Nephron progenitor cell (in vitro differentiated cells): ENCODE results near the gene ACSL1.

ENCODE experiments used
- DNase-seq: peaks from one replicate; pipeline ENCODE4 v3.0.0; 2021
- H3K27ac Mint-ChIP-seq: 2 replicates; pipeline ENCODE4 v1.8.0; 2021; ENCODE audit warnings: mild to moderate bottlenecking, moderate library complexity, mixed read lengths
- H3K27me3 Mint-ChIP-seq: 2 replicates; pipeline ENCODE4 v1.8.0; 2021; ENCODE audit warnings: mild to moderate bottlenecking, low read depth, mixed read lengths; ENCODE audit not compliant: poor library complexity
- H3K36me3 Mint-ChIP-seq: 2 replicates; pipeline ENCODE4 v1.8.0; 2021; ENCODE audit warnings: low read depth, mixed read lengths
- H3K4me1 Mint-ChIP-seq: 2 replicates; pipeline ENCODE4 v1.8.0; 2021; ENCODE audit warnings: mixed read lengths
- H3K4me3 Mint-ChIP-seq: 2 replicates; pipeline ENCODE4 v1.8.0; 2021; ENCODE audit warnings: mild to moderate bottlenecking, moderate library complexity, mixed read lengths
- H3K9me3 Mint-ChIP-seq: 2 replicates; pipeline ENCODE4 v1.8.0; 2021; ENCODE audit warnings: mild to moderate bottlenecking, moderate library complexity, mixed read lengths
- TF ChIP-seq, protein P1 (sequence below): fragments of 200-600 bp; sonication (generic); IDR thresholded peaks from 2 replicates; pipeline ENCODE4 v1.5.0; 2021; ENCODE audit warnings: antibody characterized with exemption

Gene ACSL1

DNA sequence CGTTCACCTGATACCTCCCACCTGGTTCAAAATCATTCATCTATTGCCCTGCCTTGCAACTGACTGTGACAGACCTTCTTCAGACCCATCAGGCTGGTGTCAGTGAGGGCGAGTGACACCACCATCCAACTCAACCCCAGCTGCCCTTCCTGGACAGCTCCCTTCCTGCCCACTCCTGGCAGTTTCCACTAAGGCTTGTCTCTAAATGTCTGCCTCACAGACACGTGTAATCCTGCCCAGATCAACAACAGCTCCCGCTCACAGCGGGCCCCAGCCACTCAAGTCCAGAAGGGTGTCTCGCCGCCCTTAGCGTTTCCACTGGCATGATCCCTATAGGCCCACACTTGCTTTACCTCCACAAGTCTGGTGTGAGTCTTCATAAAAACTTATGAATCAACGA, 28.9 kb downstream of the ACSL1 start:
- TF ChIP-seq, protein P1, sequence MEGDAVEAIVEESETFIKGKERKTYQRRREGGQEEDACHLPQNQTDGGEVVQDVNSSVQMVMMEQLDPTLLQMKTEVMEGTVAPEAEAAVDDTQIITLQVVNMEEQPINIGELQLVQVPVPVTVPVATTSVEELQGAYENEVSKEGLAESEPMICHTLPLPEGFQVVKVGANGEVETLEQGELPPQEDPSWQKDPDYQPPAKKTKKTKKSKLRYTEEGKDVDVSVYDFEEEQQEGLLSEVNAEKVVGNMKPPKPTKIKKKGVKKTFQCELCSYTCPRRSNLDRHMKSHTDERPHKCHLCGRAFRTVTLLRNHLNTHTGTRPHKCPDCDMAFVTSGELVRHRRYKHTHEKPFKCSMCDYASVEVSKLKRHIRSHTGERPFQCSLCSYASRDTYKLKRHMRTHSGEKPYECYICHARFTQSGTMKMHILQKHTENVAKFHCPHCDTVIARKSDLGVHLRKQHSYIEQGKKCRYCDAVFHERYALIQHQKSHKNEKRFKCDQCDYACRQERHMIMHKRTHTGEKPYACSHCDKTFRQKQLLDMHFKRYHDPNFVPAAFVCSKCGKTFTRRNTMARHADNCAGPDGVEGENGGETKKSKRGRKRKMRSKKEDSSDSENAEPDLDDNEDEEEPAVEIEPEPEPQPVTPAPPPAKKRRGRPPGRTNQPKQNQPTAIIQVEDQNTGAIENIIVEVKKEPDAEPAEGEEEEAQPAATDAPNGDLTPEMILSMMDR = no peak
- no peak overlapping the region for H3K4me3 Mint-ChIP-seq
- H3K27me3 Mint-ChIP-seq = peaks cover 21% of the 10 kb centered on the region
- H3K9me3 Mint-ChIP-seq = peaks cover 6% of the 10 kb centered on the region
- H3K4me1 Mint-ChIP-seq = peaks cover 4% of the 10 kb centered on the region
- H3K27ac Mint-ChIP-seq = no peak overlapping the region
- no peaks in the 10 kb centered on the region for H3K36me3 Mint-ChIP-seq
- DNase-seq = no peak

DNA sequence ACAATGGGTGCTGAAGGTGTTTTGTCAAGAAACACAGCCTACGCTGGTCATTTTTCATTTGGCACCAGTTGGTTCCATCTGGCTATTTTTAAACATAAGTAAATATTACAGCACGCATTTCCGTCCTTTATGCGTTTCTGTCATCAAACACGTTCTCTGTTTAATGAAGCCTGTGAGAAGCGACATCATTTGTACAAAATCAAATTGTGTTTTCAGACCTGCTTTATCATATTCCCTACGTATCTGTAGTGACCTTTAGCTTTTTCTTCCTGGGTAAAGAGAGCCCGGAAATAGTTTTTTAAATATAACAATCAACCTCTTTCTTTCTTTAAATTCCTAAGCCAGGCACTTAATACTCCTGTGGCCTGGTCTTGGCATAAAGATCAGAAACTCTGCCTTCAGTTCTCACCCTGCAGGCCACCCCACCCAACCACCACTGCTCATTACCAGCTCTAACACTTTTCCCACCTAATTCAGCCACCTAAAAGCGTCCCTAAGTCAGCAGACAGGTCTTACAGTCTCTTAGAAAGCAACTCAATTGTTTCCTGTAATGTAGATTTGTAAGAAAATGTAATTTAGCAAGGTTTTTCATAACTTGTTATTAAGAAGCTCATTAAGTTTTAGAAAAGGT, 30.4 kb downstream of the ACSL1 start:
- H3K27ac Mint-ChIP-seq = no peak overlapping the region
- no peak overlapping the region for H3K4me3 Mint-ChIP-seq

DNA sequence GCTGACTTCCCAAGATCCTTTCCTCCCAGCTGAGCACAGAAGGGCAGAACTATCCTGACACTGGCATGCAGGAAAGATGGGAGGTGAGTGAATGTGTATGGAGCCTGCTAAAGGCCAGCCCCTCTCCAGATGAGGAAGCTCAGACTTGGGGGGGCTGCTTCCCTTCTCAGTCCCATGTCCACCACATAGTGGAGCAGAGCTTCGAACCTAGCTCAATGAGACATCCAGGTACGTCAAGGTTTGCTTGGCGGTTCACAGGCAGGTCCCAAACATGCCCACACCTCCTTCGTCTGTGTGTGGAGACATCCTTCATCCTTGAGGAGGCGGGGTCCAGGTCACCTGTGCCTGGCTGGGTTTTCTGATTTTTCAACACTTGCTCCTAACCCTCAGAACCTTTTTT, 31.3 kb downstream of the ACSL1 start:
- no peak overlapping the region for H3K27ac Mint-ChIP-seq
- DNase-seq = no peak
- TF ChIP-seq, protein P1 = no peak
- H3K27me3 Mint-ChIP-seq = peaks cover 25% of the 10 kb centered on the region
- no peak overlapping the region for H3K4me3 Mint-ChIP-seq
- no peaks in the 10 kb centered on the region for H3K36me3 Mint-ChIP-seq
- H3K9me3 Mint-ChIP-seq = peaks cover 6% of the 10 kb centered on the region
- no peaks in the 10 kb centered on the region for H3K4me1 Mint-ChIP-seq

More for the DNA sequence above, 30.4 kb downstream of the ACSL1 start:
- TF ChIP-seq, protein P1 = no peak
- Mint-ChIP-seq H3K27me3 (peaks cover 25% of the 10 kb centered on the region), H3K4me1 (no peaks in the 10 kb centered on the region), H3K36me3 (no peaks in the 10 kb centered on the region), H3K9me3 (peaks cover 6% of the 10 kb centered on the region)
- DNase-seq = no peak

DNA sequence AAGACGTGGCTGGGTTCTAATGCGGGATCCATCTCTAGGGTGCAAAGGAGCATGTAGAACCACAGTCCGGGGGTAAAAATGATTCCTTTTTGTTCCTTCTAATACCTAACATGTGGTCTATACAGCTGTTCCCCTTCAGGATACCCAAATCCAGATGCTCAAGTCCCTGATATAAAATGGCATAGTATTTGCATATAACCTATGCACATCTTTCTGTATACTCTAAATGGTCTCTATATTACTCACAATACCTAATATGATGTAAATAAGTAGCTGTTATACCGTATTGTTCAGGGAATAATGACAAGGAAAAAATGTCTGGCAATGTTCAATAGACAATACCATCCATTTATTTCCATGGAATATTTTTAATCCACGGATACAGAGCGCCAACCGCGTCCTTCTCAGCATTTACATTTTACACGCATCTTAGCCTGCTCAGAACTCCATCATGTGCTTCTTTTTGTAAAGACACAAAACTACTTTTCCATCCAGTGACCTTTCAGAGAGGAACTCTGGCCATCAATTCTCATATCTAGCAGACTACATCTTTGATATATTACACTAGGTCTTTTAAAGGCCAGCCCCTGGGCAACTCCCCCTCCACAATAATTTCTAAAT, 31.9 kb downstream of the ACSL1 start:
- Mint-ChIP-seq H3K36me3 (no peaks in the 10 kb centered on the region), H3K4me1 (no peaks in the 10 kb centered on the region), H3K27me3 (peaks cover 25% of the 10 kb centered on the region), H3K27ac (no peak overlapping the region), H3K9me3 (peaks cover 6% of the 10 kb centered on the region), H3K4me3 (no peak overlapping the region)
- DNase-seq = no peak
- TF ChIP-seq, protein P1 = no peak

DNA sequence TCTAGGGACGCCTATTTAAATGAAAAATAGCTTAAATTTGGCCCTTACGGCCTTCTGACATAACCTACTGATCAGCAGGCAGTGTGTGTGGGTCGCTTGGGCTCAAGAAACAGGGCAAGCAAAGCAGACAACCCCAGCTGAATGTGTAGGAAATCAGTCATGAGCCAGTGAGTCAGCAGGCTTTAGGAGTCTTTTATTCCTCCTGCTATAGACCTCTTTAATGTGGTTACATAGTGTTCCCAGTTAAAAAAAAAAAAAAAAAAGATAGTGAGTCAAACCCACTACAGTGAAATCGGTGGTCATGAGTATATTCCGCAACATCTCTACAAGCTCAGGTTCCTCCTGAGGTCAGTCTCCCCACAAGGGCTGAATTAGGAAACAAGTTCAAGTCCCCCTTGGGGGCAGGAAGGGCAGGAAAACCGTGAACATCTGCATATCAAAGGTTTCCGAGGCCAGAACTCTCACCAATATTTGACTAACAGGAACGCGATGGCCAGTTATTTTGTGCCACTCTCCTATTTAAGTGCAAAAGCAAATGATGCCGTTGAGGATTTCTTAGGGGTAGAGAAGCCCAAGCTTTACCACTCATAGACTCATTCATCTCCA, 32.7 kb downstream of the ACSL1 start:
- no peak for DNase-seq
- TF ChIP-seq, protein P1 = no peak
- Mint-ChIP-seq H3K27ac (no peak overlapping the region), H3K9me3 (peaks cover 6% of the 10 kb centered on the region), H3K4me3 (no peak overlapping the region), H3K4me1 (no peaks in the 10 kb centered on the region), H3K27me3 (peaks cover 25% of the 10 kb centered on the region), H3K36me3 (no peaks in the 10 kb centered on the region)

DNA sequence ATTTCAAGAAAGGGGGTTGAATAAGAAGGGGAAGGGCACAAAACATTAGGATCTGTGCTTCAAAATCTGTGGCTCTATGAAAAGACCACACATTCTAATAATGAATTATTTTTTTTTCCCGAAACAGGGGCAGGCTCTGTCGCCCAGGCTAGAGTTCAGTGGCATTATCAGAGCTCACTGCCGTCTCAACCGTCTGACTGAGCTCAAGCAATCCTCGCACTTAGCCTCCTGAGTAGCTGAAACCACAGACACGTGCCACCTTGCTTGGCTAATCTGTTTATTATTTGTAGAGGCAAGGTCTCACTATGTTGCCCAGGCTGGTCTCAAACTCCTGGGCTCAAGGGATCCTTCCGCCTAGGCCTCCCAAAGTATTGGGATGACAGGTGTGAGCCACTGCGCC, 33.4 kb downstream of the ACSL1 start:
- H3K27ac Mint-ChIP-seq = no peak overlapping the region
- no peak for DNase-seq
- H3K9me3 Mint-ChIP-seq = peaks cover 6% of the 10 kb centered on the region

More for the DNA sequence above, 33.4 kb downstream of the ACSL1 start:
- Mint-ChIP-seq H3K27me3 (peaks cover 29% of the 10 kb centered on the region), H3K36me3 (no peaks in the 10 kb centered on the region), H3K4me1 (no peaks in the 10 kb centered on the region), H3K4me3 (no peak overlapping the region)
- TF ChIP-seq, protein P1 = no peak
